Karpas-422 (cell line): ENCODE measurements around the gene AKT3. TPM values are rescaled to one million over a fixed set of nuclear protein-coding genes. Genes with fewer than 3 reads are reported as not detected.

Experiments used
- DNase-seq: peaks from one replicate; pipeline ENCODE4 v3.0.0-alpha.2; 2015
- H2AFZ ChIP-seq: fragments of 200-600 bp; sonication (generic); 2 replicates; pipeline ENCODE4 v1.6.1; 2014; ENCODE audit warnings: antibody characterized with exemption, low read length, mixed read lengths
- H3K27ac ChIP-seq: fragments of 200-600 bp; sonication (generic); 2 replicates; pipeline ENCODE4 v1.5.1; 2014; ENCODE audit warnings: mild to moderate bottlenecking, low read length, moderate library complexity
- H3K27me3 ChIP-seq: fragments of 200-600 bp; sonication (generic); 2 replicates; pipeline ENCODE4 v1.6.1; 2014; ENCODE audit warnings: low read length, mixed read lengths
- H3K36me3 ChIP-seq: fragments of 200-600 bp; sonication (generic); 2 replicates; pipeline ENCODE4 v1.6.1; 2014; ENCODE audit warnings: low read length, mixed read lengths; ENCODE audit not compliant: insufficient read depth
- H3K4me1 ChIP-seq: fragments of 200-600 bp; sonication (generic); 2 replicates; pipeline ENCODE4 v1.6.1; 2014; ENCODE audit warnings: mild to moderate bottlenecking, low read length, mixed read lengths
- H3K4me2 ChIP-seq: fragments of 200-600 bp; sonication (generic); 2 replicates; pipeline ENCODE4 v1.6.1; 2014; ENCODE audit warnings: low read length, low read depth, mild to moderate bottlenecking; ENCODE audit not compliant: poor library complexity, severe bottlenecking
- H3K4me3 ChIP-seq: fragments of 200-600 bp; sonication (generic); 2 replicates; pipeline ENCODE4 v1.5.1; 2014; ENCODE audit warnings: mild to moderate bottlenecking, antibody characterized with exemption, low read length, mixed read lengths
- H3K79me2 ChIP-seq: fragments of 200-600 bp; sonication (generic); 2 replicates; pipeline ENCODE4 v1.6.1; 2014; ENCODE audit warnings: mild to moderate bottlenecking, low read length, mixed read lengths
- H3K9ac ChIP-seq: fragments of 200-600 bp; sonication (generic); 2 replicates; pipeline ENCODE4 v1.6.0; 2014; ENCODE audit warnings: low read length
- H3K9me2 ChIP-seq: fragments of 200-600 bp; sonication (generic), shearing (Covaris generic); replicated peaks from 2 replicates; pipeline ENCODE4 v1.6.0; 2014; ENCODE audit warnings: mild to moderate bottlenecking, low read length, moderate library complexity; ENCODE audit not compliant: insufficient read depth
- H3K9me3 ChIP-seq: fragments of 300-700, 200-600 bp; sonication (generic); 2 replicates; pipeline ENCODE4 v1.6.1; 2014; ENCODE audit warnings: low read length, mixed read lengths
- H4K20me1 ChIP-seq: fragments of 200-600 bp; sonication (generic); 2 replicates; pipeline ENCODE4 v1.6.1; 2014; ENCODE audit warnings: mild to moderate bottlenecking, antibody characterized with exemption, low read length, low read depth; ENCODE audit not compliant: insufficient read depth
- total RNA-seq: library from RNA; depleted of rRNA; stranded (reverse); fragments of >200 nt; shearing (Covaris generic); gene quantifications from 2 replicates; pipeline ENCODE4 v1.2.3, GENCODE V29; 2014; ENCODE audit warnings: low replicate concordance

The AKT3 gene
- total RNA-seq, 1 experiment from 2014 or later: 0.11 TPM

DNA sequence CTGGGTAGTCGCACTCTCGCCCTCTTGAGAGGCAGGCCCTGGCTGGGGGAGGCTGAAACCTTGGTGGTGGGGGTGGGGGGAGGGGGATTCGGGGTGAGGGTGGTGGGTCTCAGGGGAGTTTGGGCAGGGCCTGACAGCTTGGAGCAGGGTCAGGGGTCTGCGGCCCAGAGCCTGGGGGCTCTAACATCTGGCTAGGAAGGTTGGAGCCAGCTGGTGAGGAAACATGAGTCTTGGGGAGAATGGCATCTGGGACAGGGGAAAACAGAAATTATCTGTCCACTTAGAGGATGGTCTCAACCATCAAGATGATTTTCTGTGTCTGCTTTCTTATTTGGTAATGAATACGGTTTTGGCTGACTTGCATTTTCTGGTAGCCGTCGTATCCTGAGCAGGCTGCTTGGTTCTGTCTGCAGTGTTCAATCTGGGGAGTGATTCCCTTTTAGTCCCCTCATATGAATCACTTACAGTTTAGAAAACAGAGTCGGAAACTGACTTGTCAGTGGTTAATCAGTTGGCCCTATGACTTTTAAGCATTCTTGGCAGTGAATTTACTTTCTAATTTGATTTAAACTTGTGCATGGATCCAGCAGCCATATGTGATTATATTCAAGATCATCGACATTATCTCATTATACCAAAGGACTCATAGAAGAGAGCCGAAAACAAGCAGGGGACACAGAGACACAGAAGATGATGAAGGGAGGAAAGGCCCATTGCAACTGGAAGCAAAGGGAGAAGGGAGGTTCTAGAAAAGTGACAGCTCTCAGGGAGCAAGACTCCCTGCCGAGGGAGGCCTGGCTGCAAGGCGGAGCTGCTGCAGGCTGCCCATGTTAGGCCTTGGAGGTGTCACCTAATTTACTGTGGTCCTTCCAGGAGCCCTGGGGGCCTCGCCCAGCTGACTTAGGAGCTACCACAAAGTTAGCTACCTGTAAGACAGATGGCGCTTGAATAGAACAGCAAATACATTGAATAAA lies 356.6 kb downstream of the AKT3 start:
- no peak overlapping the region for H3K9ac ChIP-seq
- no peak overlapping the region for H2AFZ ChIP-seq
- H3K27ac ChIP-seq: no peak overlapping the region
- H3K27me3 ChIP-seq: no peaks in the 10 kb centered on the region
- no peak overlapping the region for H3K4me2 ChIP-seq
- H3K9me3 ChIP-seq: no peaks in the 10 kb centered on the region
- no peaks in the 10 kb centered on the region for H4K20me1 ChIP-seq
- no peak overlapping the region for H3K4me3 ChIP-seq
- no peaks in the 10 kb centered on the region for H3K4me1 ChIP-seq
- no peaks in the 10 kb centered on the region for H3K79me2 ChIP-seq
- DNase-seq: no peak
- no peaks in the 10 kb centered on the region for H3K9me2 ChIP-seq
- H3K36me3 ChIP-seq: no peaks in the 10 kb centered on the region

DNA sequence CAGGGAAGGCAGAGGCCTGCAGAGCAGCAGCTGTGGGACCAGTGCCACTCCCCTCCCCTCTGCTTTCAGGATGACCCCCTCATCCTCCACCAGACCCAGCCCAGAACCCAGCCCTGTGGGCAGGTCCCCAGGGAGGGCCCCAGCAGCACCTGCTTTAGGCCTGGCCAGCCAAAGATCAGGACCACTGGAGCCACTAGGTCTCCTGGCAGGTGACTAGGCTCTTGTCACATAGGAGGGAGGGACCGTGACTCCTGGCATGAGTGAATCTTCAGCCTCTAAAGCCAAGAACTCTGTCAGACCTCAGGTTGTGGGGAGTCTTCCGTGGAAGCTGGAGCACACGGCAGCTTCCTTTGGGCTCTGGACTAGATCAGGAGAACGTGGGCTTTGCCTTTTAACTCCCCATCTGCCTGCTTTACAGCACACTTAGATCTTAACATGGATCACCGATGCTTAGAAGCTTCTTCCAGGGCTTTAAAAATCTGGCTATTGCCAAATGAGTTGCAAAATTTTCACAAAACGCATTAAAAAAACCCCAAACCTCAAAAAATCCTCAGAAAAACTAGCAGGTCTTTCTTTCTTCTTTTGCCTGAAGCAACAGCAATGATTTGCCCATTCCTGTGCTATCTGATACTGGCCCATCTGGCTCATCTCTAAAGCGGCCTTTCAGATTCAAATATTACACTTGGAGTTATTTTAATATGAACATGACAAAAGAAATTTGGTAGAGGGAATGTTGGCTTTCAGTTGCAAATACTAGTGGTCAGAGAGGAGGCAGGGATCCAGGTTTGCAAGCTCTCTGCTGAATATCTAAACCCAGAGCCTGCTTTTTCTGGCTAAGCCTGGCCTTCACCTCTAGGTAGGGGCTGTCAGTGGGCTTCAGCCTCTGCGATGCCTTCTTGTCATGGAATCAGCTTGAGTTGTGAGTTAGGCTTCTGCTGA lies 359.0 kb downstream of the AKT3 start:
- H3K79me2 ChIP-seq: no peaks in the 10 kb centered on the region
- H3K9me3 ChIP-seq: no peaks in the 10 kb centered on the region
- H3K27ac ChIP-seq: no peak overlapping the region
- no peaks in the 10 kb centered on the region for H3K9me2 ChIP-seq
- H4K20me1 ChIP-seq: no peaks in the 10 kb centered on the region
- DNase-seq: no peak
- H3K9ac ChIP-seq: no peak overlapping the region
- H3K4me3 ChIP-seq: no peak overlapping the region
- no peaks in the 10 kb centered on the region for H3K36me3 ChIP-seq
- no peak overlapping the region for H3K4me2 ChIP-seq
- H3K4me1 ChIP-seq: no peaks in the 10 kb centered on the region
- H2AFZ ChIP-seq: no peak overlapping the region
- no peaks in the 10 kb centered on the region for H3K27me3 ChIP-seq

DNA sequence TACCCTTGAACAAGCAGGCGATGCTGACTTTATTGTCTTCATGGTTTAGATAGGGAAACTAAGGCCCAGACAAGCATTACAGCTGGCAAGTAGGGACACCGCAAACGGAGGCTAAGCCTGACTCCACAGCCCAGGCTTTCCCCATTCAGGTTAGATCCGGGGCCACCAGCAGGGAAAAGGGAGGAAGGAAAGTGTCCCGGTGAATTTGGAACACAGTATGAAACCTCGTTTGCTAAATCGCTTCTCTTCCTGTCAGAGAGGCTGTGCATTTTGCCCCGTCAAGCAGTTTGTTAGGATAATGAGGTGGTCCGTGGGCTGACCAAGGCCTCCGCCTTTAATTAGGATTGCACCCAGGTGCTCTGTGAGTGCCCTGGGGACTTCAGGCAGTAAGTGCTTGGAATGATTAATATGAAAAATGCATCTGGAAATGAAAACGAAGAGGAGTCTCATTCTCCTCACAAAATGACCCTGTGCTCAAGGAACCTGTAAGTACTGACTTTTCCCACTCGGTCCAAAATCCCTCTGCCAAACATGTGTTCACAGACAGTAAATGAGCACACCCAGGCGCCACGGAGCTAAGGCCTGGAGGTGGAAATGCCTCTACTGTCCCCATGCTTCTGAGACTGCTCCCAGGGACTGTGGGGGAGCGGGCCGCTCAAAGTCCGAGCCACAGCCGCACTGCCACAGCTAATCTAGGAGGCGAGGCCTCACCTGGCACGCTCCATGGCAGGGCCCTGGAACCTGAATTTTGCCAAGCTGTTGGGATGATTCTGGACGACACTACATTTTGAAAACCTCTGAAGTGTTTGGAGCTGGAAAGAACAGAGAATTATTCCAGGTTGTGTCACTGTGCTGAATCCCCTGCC lies 360.1 kb downstream of the AKT3 start:
- Histone ChIP-seq H3K79me2 (no peaks in the 10 kb centered on the region), H3K4me3 (no peak overlapping the region), H4K20me1 (no peaks in the 10 kb centered on the region), H3K27me3 (no peaks in the 10 kb centered on the region), H3K36me3 (no peaks in the 10 kb centered on the region), H3K9me2 (no peaks in the 10 kb centered on the region), H2AFZ (no peak overlapping the region), H3K9me3 (no peaks in the 10 kb centered on the region), H3K9ac (no peak overlapping the region), H3K27ac (no peak overlapping the region), H3K4me2 (no peak overlapping the region), H3K4me1 (no peaks in the 10 kb centered on the region)
- no peak for DNase-seq

DNA sequence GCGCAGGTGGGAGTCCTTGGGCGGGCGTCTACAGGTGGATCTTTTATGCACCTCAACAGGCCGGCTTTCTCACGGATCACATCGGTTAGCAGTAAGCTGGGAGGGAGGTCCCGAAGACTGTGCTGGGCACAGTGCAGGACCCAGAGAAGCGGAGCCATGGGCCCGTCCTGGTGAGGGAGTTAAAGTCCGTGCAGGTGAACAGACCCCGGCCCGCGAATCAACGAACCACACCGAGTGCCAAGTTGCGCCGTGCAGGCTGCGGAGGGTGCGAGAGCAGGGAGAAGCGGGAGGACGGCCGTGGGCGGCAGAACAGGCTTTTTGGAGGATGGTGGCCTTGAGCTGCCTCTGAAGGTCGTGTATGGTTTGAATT lies 360.9 kb downstream of the AKT3 start:
- H3K4me3 ChIP-seq: no peak overlapping the region
- no peaks in the 10 kb centered on the region for H3K4me1 ChIP-seq
- H3K36me3 ChIP-seq: no peaks in the 10 kb centered on the region
- H3K4me2 ChIP-seq: no peak overlapping the region
- no peak overlapping the region for H3K9ac ChIP-seq
- no peaks in the 10 kb centered on the region for H3K79me2 ChIP-seq
- no peak for DNase-seq
- no peaks in the 10 kb centered on the region for H4K20me1 ChIP-seq
- no peaks in the 10 kb centered on the region for H3K9me2 ChIP-seq
- no peaks in the 10 kb centered on the region for H3K27me3 ChIP-seq
- H2AFZ ChIP-seq: no peak overlapping the region
- no peak overlapping the region for H3K27ac ChIP-seq
- H3K9me3 ChIP-seq: no peaks in the 10 kb centered on the region

DNA sequence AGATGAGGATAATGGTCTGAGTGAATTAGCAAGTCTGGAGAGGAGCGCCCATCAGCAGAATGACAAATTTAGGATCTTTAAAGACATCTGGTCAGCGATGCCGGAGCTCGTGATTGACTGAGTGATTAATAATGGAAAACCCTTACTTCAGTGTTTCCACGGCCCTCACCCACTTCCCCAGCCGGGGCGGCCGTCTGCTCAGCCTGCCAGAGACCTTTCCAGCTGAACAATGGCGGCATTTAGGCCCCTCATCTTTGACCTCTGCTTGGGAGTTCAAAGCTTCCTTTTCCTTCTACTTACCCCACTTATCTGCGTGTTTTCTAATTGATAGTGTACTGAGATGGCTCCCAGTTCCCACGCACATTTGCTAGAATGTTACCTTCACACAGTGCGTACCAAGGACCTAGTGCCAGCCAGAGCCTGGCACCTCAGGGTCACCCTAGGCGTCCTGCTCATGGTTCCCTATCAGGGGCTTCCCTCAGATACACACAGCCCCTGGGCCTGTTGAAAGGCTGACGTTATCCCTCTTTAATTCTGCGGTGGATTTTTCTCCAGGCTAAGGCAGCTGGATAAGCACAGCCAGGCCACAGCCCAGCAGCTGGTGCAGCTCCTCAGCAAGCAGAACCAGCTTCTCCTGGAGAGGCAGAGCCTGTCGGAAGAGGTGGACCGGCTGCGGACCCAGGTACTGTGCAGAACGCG lies 361.4 kb downstream of the AKT3 start:
- Histone ChIP-seq H3K27ac (no peak overlapping the region), H3K27me3 (no peaks in the 10 kb centered on the region), H3K4me3 (no peak overlapping the region), H3K9ac (no peak overlapping the region), H3K4me1 (no peaks in the 10 kb centered on the region), H3K4me2 (no peak overlapping the region), H3K9me3 (no peaks in the 10 kb centered on the region), H3K9me2 (no peaks in the 10 kb centered on the region), H2AFZ (no peak overlapping the region), H3K36me3 (no peaks in the 10 kb centered on the region), H3K79me2 (no peaks in the 10 kb centered on the region), H4K20me1 (no peaks in the 10 kb centered on the region)
- no peak for DNase-seq

DNA sequence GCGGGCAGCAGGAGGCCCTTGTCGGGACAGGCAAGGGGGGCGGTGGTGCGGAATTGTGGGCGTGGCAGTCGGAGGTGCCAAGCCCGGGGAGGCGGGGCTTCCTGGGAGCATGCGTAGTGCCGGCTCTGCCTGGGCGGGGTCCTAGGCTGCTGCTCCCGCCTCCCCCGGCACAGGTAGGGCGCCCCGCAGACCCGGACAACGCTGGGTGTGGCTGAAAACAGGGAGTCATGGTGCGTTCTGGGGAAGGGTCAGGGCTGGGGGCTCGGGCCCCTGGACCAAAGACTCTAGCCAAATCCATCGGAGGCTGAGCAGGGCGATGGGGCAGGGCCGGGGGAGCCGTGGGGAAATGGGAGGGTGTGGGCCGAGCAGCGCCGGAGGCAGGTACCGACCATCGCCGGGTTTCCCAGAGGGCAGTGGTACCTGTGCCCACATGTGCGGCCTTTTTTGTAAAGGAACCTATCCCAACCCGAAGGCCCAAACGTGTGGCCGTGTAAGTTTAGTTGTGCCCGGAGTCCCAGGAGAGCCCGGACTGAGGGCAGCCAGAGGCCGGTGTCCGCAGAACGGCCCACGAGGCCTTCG lies 362.3 kb downstream of the AKT3 start:
- Histone ChIP-seq H3K4me2 (no peak overlapping the region), H3K79me2 (no peaks in the 10 kb centered on the region), H3K9ac (no peak overlapping the region), H3K27me3 (no peaks in the 10 kb centered on the region), H3K36me3 (no peaks in the 10 kb centered on the region), H4K20me1 (no peaks in the 10 kb centered on the region), H3K4me1 (no peaks in the 10 kb centered on the region), H3K9me3 (no peaks in the 10 kb centered on the region), H3K9me2 (no peaks in the 10 kb centered on the region), H3K4me3 (no peak overlapping the region), H2AFZ (no peak overlapping the region), H3K27ac (no peak overlapping the region)
- DNase-seq: no peak

DNA sequence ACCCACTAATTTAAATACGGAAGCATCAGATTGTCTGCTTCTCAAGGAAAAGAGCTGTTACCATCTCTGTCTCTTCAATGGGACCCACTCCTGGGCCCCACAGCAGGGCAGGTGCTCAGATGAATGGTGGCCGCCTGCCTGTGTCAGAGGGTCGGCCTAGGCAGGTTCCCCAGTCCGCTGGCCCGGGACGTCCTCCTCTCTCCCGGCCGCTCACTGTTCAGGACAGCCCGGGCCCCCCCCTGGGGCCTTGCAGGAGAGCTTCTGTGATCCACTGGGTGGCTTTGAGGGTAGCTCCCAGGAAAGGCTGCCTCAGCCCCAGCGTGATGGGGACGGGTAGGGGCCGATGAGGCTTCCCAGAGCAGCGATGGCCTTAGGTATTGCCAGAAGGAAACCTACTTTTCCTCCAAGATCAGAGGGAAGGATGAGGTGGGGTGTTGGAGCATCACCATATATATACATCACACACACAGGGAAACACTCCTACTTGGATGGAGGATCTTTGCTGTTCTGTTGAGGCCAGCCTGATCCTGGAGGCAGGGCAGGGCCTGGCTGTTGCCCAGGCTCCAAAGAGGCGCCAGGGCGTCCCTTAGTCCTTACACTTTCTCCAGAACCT lies 362.9 kb downstream of the AKT3 start:
- Histone ChIP-seq H3K27ac (no peak overlapping the region), H3K36me3 (no peaks in the 10 kb centered on the region), H3K4me1 (no peaks in the 10 kb centered on the region), H3K4me2 (no peak overlapping the region), H3K9me2 (no peaks in the 10 kb centered on the region), H3K27me3 (no peaks in the 10 kb centered on the region), H2AFZ (no peak overlapping the region), H3K79me2 (no peaks in the 10 kb centered on the region), H3K9me3 (no peaks in the 10 kb centered on the region), H3K4me3 (no peak overlapping the region), H3K9ac (no peak overlapping the region), H4K20me1 (no peaks in the 10 kb centered on the region)
- DNase-seq: no peak
